K562 (cell line): ENCODE data around the gene RPH3AL. TPM values are rescaled to one million over a fixed set of nuclear protein-coding genes. Genes with fewer than 3 reads are reported as not detected.

Experiments used
- ATAC-seq: fragments of 200-7000 bp; cut with Tn5 transposase; 3 replicates; pipeline ENCODE4 v1.9.1; 2020; ENCODE audit warnings: moderate library complexity
- BruUV-seq: library from RNA; stranded (reverse); fragments of 400-500 nt; replicated peaks from 2 replicates; lab custom pipeline; 2021; lab: Mats Ljungman, UMichigan
- CTCF ChIA-PET: fragments of 300-600 bp; formaldehyde crosslinking; extraction: SDS; loops from one replicate; lab custom pipeline; 2021; ENCODE audit warnings: low intra/inter-chr PET ratio; lab: Yijun Ruan, JAX
- POLR2A ChIA-PET: fragments of 300-600, 350-650 bp; sonication (Branson Sonifier 250); formaldehyde crosslinking; extraction: SDS; loops from one replicate; lab custom pipeline; 2021; ENCODE audit warnings: antibody characterized with exemption, inconsistent platforms; lab: Yijun Ruan, JAX
- DNase-seq, 4 experiments: peaks; one replicate each; pipeline versions ENCODE4 v3.0.0 to v3.0.0-alpha.2; 2011 to 2018; ENCODE audit warnings: low spot score in 3 of 4, mixed read lengths in 3 of 4; ENCODE audit errors: extremely low read depth in 1 of 4
- FAIRE-seq: peaks from 2 replicates; lab custom pipeline; 2011; peaks lifted over from hg19 to GRCh38; lab: Jason Lieb, UNC
- H2AFZ ChIP-seq: 2 replicates; pipeline ENCODE4 v1.6.0; 2011; ENCODE audit warnings: low read depth, low read length, control low read depth, inconsistent platforms
- H3K27ac ChIP-seq: fragments of 200-600 bp; 3 replicates; pipeline ENCODE4 v1.8.0; 2011; ENCODE audit warnings: low read depth, mild to moderate bottlenecking, control low read depth, inconsistent platforms, low read length, moderate library complexity, mixed read lengths; ENCODE audit errors: extremely low read depth
- H3K27me3 ChIP-seq, 2 experiments: fragments of 300-600 bp in 1 of 2; 2 replicates in 1 of 2; 3 replicates in 1 of 2; pipeline versions ENCODE4 v1.6.0 to v1.8.0; 2011; ENCODE audit warnings: inconsistent platforms in 2 of 2, low read length in 2 of 2, mild to moderate bottlenecking in 1 of 2, mixed read lengths in 1 of 2, moderate library complexity in 1 of 2; ENCODE audit not compliant: control insufficient read depth in 2 of 2, insufficient read depth in 2 of 2
- H3K36me3 ChIP-seq: fragments of 300-600 bp; 3 replicates; pipeline ENCODE4 v1.8.0; 2011; ENCODE audit warnings: mild to moderate bottlenecking, low read length, inconsistent platforms; ENCODE audit not compliant: control insufficient read depth, insufficient read depth
- H3K4me1 ChIP-seq, 2 experiments: fragments of 200-600 bp in 1 of 2; replicated peaks in 1 of 2; 2 replicates in 1 of 2; 3 replicates in 1 of 2; pipeline versions ENCODE4 v1.5.1 to v1.8.0; 2011; ENCODE audit warnings: inconsistent platforms in 2 of 2, low read length in 2 of 2, mild to moderate bottlenecking in 1 of 2, mixed read lengths in 1 of 2, moderate library complexity in 1 of 2; ENCODE audit not compliant: control insufficient read depth in 2 of 2, insufficient read depth in 2 of 2
- H3K4me2 ChIP-seq: 2 replicates; pipeline ENCODE4 v1.6.1; 2011; ENCODE audit warnings: low read length, control low read depth, inconsistent platforms, mixed read lengths; ENCODE audit not compliant: insufficient read depth
- H3K4me3 ChIP-seq: fragments of 200-600 bp; sonication (generic), shearing (Covaris generic); 2 replicates; pipeline ENCODE4 v1.5.1; 2016; ENCODE audit warnings: control low read depth, inconsistent platforms
- H3K79me2 ChIP-seq: fragments of 200-600 bp; 3 replicates; pipeline ENCODE4 v1.8.0; 2011; ENCODE audit warnings: low read length, inconsistent platforms; ENCODE audit not compliant: control insufficient read depth, insufficient read depth
- H3K9ac ChIP-seq, 2 experiments: 2 replicates each; pipeline versions ENCODE4 v1.6.0 to v1.6.1; 2011; ENCODE audit warnings: low read depth in 2 of 2, low read length in 2 of 2, control low read depth in 1 of 2, inconsistent platforms in 1 of 2, mild to moderate bottlenecking in 1 of 2, mixed read lengths in 1 of 2; ENCODE audit not compliant: insufficient read depth in 1 of 2
- H3K9me1 ChIP-seq: one replicate; pipeline ENCODE4 v1.6.0; 2011; ENCODE audit warnings: inconsistent platforms, mild to moderate bottlenecking, low read length, moderate library complexity; ENCODE audit not compliant: control insufficient read depth, insufficient read depth
- H3K9me3 ChIP-seq: replicated peaks from 2 replicates; pipeline ENCODE4 v1.5.1; 2011; ENCODE audit warnings: low read depth, low read length, inconsistent platforms; ENCODE audit not compliant: control insufficient read depth, insufficient read depth
- H4K20me1 ChIP-seq: replicated peaks from 2 replicates; pipeline ENCODE4 v1.6.1; 2011; ENCODE audit warnings: low read length, inconsistent platforms, mixed read lengths; ENCODE audit not compliant: control insufficient read depth, insufficient read depth
- GABPB1 ChIP-seq: sonication (generic); formaldehyde crosslinking; IDR thresholded peaks from 2 replicates; pipeline ENCODE4 v1.8.0; 2022; ENCODE audit warnings: mild to moderate bottlenecking, missing genetic modification reagents
- PML ChIP-seq: IDR thresholded peaks from 2 replicates; pipeline ENCODE4 v1.6.1; 2012; ENCODE audit warnings: low read length, inconsistent platforms
- RBM14 ChIP-seq: fragments of 200-400 bp; formaldehyde crosslinking; IDR thresholded peaks from 2 replicates; pipeline ENCODE4 v1.6.1; 2018; ENCODE audit warnings: low read depth, mild to moderate bottlenecking, low read length, moderate library complexity, borderline replicate concordance; ENCODE audit not compliant: insufficient read depth
- RBM22 ChIP-seq: fragments of 200-400 bp; formaldehyde crosslinking; IDR thresholded peaks from 2 replicates; pipeline ENCODE4 v1.6.1; 2018; ENCODE audit warnings: low read length, low read depth; ENCODE audit not compliant: poor library complexity, severe bottlenecking
- SIN3A ChIP-seq, 2 experiments: fragments of 150-350 bp in 1 of 2; IDR thresholded peaks; 2 replicates each; pipeline ENCODE4 v1.6.1; 2011 to 2016; ENCODE audit warnings: borderline replicate concordance in 2 of 2, low read depth in 2 of 2, low read length in 2 of 2, mild to moderate bottlenecking in 2 of 2, moderate library complexity in 2 of 2; ENCODE audit not compliant: control insufficient read depth in 1 of 2
- ZBTB17 ChIP-seq: fragments of 450-650 bp; formaldehyde crosslinking; IDR thresholded peaks from 2 replicates; pipeline ENCODE4 v1.4.0; 2020; ENCODE audit warnings: mild to moderate bottlenecking
- ZNF384 ChIP-seq: IDR thresholded peaks from 2 replicates; pipeline ENCODE4 v1.6.1; 2012; ENCODE audit warnings: low read depth, low read length, improper control_type of control experiment
- ZNF696 ChIP-seq: fragments of 250-450 bp; sonication (Bioruptor Pico); conservative IDR thresholded peaks from 2 replicates; pipeline ENCODE4 v1.4.0; 2020; ENCODE audit warnings: mild to moderate bottlenecking, moderate library complexity
- ZNF764 ChIP-seq: fragments of 250-450 bp; sonication (Bioruptor Pico); IDR thresholded peaks from 2 replicates; pipeline ENCODE4 v1.4.0; 2020; ENCODE audit warnings: low read depth, mild to moderate bottlenecking, moderate library complexity
- WGBS: fragments of 100-300 bp; shearing (Covaris generic); methylation state at CpG from one replicate; pipeline ENCODE4 v1.1.6; 2016; ENCODE audit warnings: low coverage, mixed read lengths; ENCODE audit not compliant: insufficient coverage; ENCODE audit errors: missing lambda C conversion rate; 5-methylcytosine and 5-hydroxymethylcytosine counted together
- in situ Hi-C: fragments of 300-500 bp; cut with MboI; formaldehyde crosslinking; loops from 4 replicates; pipeline ENCODE4 v1.15.0; 2018; ENCODE audit warnings: inconsistent platforms, mixed read lengths
- intact Hi-C: fragments of 100-400 bp; cut with micrococcal nuclease; formaldehyde crosslinking; loops from 2 replicates; pipeline ENCODE4 v1.14.2; 2022
- polyA plus RNA-seq, 8 experiments: library from polyadenylated mRNA; depleted of rRNA in 4 of 8; stranded (reverse) in 5 of 8; unstranded in 3 of 8; fragments of >200 nt; fragmentation: Nextera tagmentation in 2 of 8; fragmentation: Illumina TruSeq in 1 of 8; extraction: Ambion mirVana in 2 of 8; extraction: Trizol in 1 of 8; gene quantifications; 2 replicates each; pipeline versions ENCODE4 v1.2.1 to v1.2.3, GENCODE V29; 2011 to 2014; ENCODE audit warnings: inconsistent platforms in 1 of 8, missing spikeins in 1 of 8
- total RNA-seq, 7 experiments: library from RNA; depleted of rRNA in 6 of 7; stranded (reverse); fragments of >200 nt in 6 of 7; fragmentation: Illumina TruSeq in 2 of 7; extraction: Trizol in 2 of 7; gene quantifications; 2 replicates each; pipeline versions ENCODE4 v1.2.1 to v1.2.3, GENCODE V29; 2011 to 2021; ENCODE audit warnings: low replicate concordance in 1 of 7
- TF ChIP-seq, protein P1 (sequence below): sonication (generic); formaldehyde crosslinking; IDR thresholded peaks from 2 replicates; pipeline ENCODE4 v1.8.0; 2022; ENCODE audit warnings: mild to moderate bottlenecking, missing genetic modification reagents
- TF ChIP-seq, protein P2 (sequence below): fragments of 250-450 bp; sonication (Bioruptor Pico); IDR thresholded peaks from 2 replicates; pipeline ENCODE4 v1.5.0; 2021; ENCODE audit warnings: mild to moderate bottlenecking, moderate library complexity
- TF ChIP-seq, protein P3 (sequence below), 3 experiments: IDR thresholded peaks in 2 of 3; conservative IDR thresholded peaks in 1 of 3; 2 replicates each; pipeline ENCODE4 v1.5.1; 2011 to 2012; ENCODE audit warnings: low read length in 3 of 3, mild to moderate bottlenecking in 3 of 3, control low read depth in 2 of 3, improper control_type of control experiment in 1 of 3, inconsistent platforms in 1 of 3, low read depth in 1 of 3, mixed read lengths in 1 of 3, moderate library complexity in 1 of 3; ENCODE audit not compliant: insufficient read depth in 2 of 3

RPH3AL gene
- total and polyA plus RNA-seq, 9 of the 15 experiments (the other 6 are each of a cell fraction or from before 2014, with no cell fraction given), result 0.18 to 1.7 (median 0.39) TPM

DNA sequence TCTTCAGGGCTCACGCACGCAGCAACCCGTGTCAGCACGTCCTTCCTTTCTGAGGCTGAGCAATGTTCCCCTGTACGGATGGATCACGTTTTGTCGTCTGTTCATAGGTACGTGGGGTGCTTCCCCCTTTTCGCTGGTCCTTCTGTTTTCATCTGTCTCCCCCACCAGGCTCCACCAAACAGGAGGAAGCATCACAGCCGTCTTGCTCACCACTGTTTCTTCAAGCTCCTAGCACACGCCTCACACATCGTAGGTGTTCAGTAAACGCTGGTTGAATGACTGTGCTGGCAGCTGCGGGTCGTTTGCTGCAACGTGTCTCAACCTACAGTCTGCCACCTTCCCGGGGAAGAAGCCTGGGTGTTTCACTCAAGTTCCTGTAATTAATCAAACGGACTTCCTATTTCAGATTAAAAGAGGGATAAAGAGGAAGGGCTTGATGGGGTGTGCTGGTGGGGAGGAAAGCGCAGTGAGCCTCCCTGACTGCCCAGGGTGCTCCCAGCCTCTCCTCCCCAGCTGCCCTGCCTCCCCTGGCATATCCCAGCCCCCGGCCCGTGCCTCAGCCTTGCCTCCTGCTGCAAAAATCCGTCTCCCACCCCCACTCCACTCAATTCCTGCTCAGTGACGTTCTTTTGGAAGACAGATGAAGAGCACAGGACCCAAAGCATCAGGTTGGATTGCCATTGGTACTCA, 94.4 kb downstream of the RPH3AL start (continued):
- TF ChIP-seq, protein P1, sequence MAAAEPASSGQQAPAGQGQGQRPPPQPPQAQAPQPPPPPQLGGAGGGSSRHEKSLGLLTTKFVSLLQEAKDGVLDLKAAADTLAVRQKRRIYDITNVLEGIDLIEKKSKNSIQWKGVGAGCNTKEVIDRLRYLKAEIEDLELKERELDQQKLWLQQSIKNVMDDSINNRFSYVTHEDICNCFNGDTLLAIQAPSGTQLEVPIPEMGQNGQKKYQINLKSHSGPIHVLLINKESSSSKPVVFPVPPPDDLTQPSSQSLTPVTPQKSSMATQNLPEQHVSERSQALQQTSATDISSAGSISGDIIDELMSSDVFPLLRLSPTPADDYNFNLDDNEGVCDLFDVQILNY, result no peak
- no peak for TF ChIP-seq ZBTB17 (CRISPR knock-in tag)
- no peak for TF ChIP-seq PML
- TF ChIP-seq ZNF696 (CRISPR knock-in tag), result no peak

DNA sequence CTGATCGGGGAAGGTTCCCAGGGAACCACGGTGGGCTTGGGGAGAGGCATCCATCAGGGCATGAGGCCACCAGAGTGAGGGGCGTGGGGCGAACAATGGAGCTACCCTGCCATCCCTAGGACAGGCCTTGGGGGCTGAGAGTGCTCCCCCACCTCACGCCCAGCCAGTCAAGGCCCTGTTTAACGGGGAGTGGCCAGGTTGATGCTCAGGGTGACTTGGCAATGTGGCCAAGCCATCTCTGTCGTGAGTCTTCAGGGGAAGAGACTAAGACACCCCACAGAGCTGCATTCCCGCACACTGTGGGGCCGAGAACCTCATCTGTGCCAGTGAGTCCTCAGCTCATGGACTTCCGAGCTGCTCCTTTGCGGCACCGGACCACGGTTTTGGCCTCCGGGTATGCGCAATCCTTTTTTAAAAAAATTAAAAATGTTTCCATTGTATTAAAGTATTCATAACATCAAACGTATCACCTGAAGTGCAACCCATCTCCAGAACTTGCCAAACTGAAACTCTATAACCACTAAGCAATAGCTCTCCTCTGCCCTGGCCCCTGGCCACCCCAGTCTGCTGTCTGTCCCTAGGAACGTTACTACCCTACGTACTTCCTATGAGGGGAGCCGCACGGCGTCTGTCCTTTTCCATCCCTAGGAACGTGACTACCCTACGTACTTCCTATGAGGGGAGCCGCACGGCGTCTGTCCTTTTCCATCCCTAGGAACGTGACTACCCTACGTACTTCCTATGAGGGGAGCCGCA, 99.3 kb downstream of the RPH3AL start:
- FAIRE-seq (no peak), DNase-seq (no peak), ATAC-seq (no peak)
- intact Hi-C loops, result no loop called here
- H3K27me3 ChIP-seq, result peaks cover 0 to 21% of the 10 kb centered on the region in 2 experiments; a peak in 2 of 5 replicates
- no peaks in the 10 kb centered on the region for H3K9me3 ChIP-seq
- H2AFZ ChIP-seq, result no peak overlapping the region
- H3K4me3 ChIP-seq, result no peak overlapping the region
- 28% methylated on average over 9 of the region's 29 CpGs for WGBS
- H3K27ac ChIP-seq, result no peak overlapping the region
- H3K79me2 ChIP-seq, result no peaks in the 10 kb centered on the region
- no peaks in the 10 kb centered on the region for H3K4me1 ChIP-seq
- in situ Hi-C loops, result no loop called here
- ChIA-PET POLR2A (interaction anchor here (1.0 kb wide), 1 partner anchor 45 kb away, joined by 3 read pairs; no protein-coding TSS in a partner anchor), CTCF (no interaction called here)
- no peak overlapping the region for H3K4me2 ChIP-seq
- no peaks in the 10 kb centered on the region for H4K20me1 ChIP-seq
- no peak overlapping the region for H3K9ac ChIP-seq
- no TSS peak for BruUV-seq
- no peaks in the 10 kb centered on the region for H3K9me1 ChIP-seq
- H3K36me3 ChIP-seq, result no peaks in the 10 kb centered on the region
- TF ChIP-seq, protein P2, sequence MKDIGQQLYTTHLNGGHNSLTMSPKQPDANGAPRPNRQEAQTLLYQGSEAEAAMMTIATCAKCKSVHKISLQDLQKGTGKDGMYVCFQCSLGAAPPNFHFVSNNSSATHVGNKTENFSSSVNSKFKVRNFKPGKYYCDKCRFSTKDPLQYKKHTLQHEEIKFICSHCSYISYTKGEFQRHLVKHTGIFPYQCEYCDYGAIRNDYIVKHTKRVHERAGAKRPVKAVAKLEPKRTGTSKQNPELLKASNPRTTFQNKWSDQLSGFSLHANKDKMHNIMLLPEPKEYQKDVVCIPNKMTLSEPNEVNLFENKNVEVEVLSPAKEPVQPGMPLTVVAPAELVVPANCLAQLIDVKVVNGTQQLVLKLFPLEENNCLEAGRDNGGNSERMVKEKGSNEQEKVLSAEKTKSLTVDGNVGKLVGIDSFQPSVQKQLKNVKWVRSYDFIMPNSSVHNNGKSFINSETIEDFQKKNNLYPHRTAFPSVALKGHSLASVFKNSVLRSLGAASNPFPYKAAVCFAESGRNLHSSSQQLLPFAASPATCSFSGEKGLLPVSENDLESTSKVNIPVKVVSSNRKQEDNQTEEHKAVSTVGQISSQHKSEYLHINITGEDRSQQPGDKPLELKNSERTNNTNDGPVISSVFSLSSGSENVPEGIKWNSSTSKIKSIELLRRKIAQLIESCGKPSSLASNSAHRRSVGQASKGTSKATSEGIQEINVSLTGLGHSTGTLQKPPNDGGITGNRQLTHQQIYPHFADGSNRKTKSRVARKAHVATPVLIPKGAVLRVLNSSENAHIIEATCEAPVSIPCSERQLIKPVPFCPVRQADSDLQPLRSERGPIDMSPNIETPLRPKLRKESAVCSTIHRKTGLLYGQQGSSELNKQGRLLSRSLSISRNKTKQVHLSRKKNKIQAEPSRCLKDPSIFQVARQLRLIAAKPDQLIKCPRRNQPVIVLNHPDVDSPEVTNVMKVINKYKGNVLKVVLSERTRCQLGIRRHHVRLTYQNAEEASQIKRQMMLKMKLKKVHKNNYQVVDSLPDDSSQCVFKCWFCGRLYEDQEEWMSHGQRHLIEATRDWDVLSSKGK (CRISPR knock-in tag), result no peak
- TF ChIP-seq ZNF764 (CRISPR knock-in tag) (no peak), ZNF384 (no peak), RBM22 (no peak), SIN3A (IDR thresholded peaks at IDR 0.05; ENCODE audit: borderline replicate concordance in 2 of 2, control insufficient read depth in 1 of 2, low read depth in 2 of 2, low read length in 2 of 2) (no peak), RBM14 (no peak), GABPB1 (CRISPR knock-in tag) (no peak)
- TF ChIP-seq, protein P3, sequence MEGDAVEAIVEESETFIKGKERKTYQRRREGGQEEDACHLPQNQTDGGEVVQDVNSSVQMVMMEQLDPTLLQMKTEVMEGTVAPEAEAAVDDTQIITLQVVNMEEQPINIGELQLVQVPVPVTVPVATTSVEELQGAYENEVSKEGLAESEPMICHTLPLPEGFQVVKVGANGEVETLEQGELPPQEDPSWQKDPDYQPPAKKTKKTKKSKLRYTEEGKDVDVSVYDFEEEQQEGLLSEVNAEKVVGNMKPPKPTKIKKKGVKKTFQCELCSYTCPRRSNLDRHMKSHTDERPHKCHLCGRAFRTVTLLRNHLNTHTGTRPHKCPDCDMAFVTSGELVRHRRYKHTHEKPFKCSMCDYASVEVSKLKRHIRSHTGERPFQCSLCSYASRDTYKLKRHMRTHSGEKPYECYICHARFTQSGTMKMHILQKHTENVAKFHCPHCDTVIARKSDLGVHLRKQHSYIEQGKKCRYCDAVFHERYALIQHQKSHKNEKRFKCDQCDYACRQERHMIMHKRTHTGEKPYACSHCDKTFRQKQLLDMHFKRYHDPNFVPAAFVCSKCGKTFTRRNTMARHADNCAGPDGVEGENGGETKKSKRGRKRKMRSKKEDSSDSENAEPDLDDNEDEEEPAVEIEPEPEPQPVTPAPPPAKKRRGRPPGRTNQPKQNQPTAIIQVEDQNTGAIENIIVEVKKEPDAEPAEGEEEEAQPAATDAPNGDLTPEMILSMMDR (IDR thresholded peaks at IDR 0.05 in 2 of 3, conservative IDR thresholded peaks at IDR 0.05 in 1 of 3; ENCODE audit: insufficient read depth in 2 of 3, low read depth in 1 of 3, low read length in 3 of 3), result no peak
